Vagina (tissue), 2 donors: ENCODE measurements around the gene CDON. TPM values are rescaled to one million over a fixed set of nuclear protein-coding genes. Genes with fewer than 3 reads are reported as not detected.

ENCODE experiments used
- DNase-seq, 2 donors: peaks; one replicate each; pipeline ENCODE4 v3.0.0-alpha.2; 2017; ENCODE audit errors: extremely low spot score in 2 of 2
- H3K27ac ChIP-seq: fragments of 200-600 bp; sonication (generic); one replicate; pipeline ENCODE4 v1.5.1; 2019
- H3K27me3 ChIP-seq: fragments of 200-600 bp; sonication (generic); one replicate; pipeline ENCODE4 v1.5.1; 2019
- H3K36me3 ChIP-seq, 2 donors: fragments of 200-600 bp; sonication (generic); one replicate each; pipeline ENCODE4 v1.5.1; 2017 to 2019
- H3K4me1 ChIP-seq: fragments of 200-600 bp; sonication (generic); one replicate; pipeline ENCODE4 v1.5.1; 2019
- H3K4me3 ChIP-seq, 2 donors: fragments of 200-600 bp; sonication (generic); 1 replicate in 1 of 2; 2 replicates in 1 of 2; pipeline ENCODE4 v1.5.1; 2016 to 2019
- H3K9me3 ChIP-seq: fragments of 200-600 bp; sonication (generic); one replicate; pipeline ENCODE4 v1.5.1; 2019
- POLR2A ChIP-seq, 2 donors: fragments of 450-650 bp; IDR thresholded peaks; one replicate each; pipeline ENCODE4 v1.6.1; 2017; ENCODE audit warnings: antibody characterized with exemption in 2 of 2, mild to moderate bottlenecking in 2 of 2, moderate library complexity in 2 of 2
- POLR2AphosphoS5 ChIP-seq, 2 donors: sonication (generic); formaldehyde crosslinking; IDR thresholded peaks; one replicate each; pipeline ENCODE4 v1.9.0; 2017; ENCODE audit warnings: antibody characterized with exemption in 2 of 2, mild to moderate bottlenecking in 2 of 2, low read depth in 1 of 2; ENCODE audit not compliant: insufficient read depth in 1 of 2
- intact Hi-C: fragments of 100-400 bp; cut with DNase I; formaldehyde crosslinking; loops from one replicate; pipeline ENCODE4 v1.15.1; 2023
- total RNA-seq: library from RNA; depleted of rRNA; stranded (reverse); fragments of >200 nt; gene quantifications from one replicate; pipeline ENCODE4 v1.2.3, GENCODE V29; 2016
- TF ChIP-seq, protein P1 (sequence below), 3 experiments: fragments of 450-650 bp in 2 of 3; fragments of 200-600 bp in 1 of 3; sonication (generic) in 1 of 3; IDR thresholded peaks; one replicate each; pipeline ENCODE4 v1.5.1; 2017 to 2019; ENCODE audit warnings: antibody characterized with exemption in 3 of 3, mild to moderate bottlenecking in 2 of 3, moderate library complexity in 2 of 3

Gene CDON
- total RNA-seq, 1 donor from 2014 or later: 9.8 TPM

DNA sequence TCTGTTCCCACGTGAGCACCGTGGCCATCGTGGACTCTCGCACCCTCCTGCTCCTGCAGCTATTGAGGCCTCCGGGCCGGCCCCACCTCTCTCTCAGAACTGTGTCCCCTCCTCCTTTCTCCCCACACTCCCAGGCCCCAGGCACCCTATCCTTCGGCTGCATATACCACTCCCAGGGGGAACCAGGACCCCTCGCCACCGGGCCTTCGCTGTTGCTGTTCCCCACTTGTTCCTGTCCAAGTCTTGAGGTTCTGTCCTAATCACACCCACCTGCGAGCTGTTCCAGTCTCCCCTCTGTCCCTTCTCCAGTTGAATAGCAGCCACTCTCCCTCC, 43.0 kb upstream of the CDON start:
- Histone ChIP-seq H3K4me3 (no peak overlapping the region), H3K36me3 (no peaks in the 10 kb centered on the region), H3K27me3 (no peaks in the 10 kb centered on the region), H3K9me3 (no peaks in the 10 kb centered on the region), H3K4me1 (peaks cover 8% of the 10 kb centered on the region), H3K27ac (no peak overlapping the region)
- intact Hi-C loops: no loop called here
- DNase-seq: no peak
- TF ChIP-seq, protein P1, sequence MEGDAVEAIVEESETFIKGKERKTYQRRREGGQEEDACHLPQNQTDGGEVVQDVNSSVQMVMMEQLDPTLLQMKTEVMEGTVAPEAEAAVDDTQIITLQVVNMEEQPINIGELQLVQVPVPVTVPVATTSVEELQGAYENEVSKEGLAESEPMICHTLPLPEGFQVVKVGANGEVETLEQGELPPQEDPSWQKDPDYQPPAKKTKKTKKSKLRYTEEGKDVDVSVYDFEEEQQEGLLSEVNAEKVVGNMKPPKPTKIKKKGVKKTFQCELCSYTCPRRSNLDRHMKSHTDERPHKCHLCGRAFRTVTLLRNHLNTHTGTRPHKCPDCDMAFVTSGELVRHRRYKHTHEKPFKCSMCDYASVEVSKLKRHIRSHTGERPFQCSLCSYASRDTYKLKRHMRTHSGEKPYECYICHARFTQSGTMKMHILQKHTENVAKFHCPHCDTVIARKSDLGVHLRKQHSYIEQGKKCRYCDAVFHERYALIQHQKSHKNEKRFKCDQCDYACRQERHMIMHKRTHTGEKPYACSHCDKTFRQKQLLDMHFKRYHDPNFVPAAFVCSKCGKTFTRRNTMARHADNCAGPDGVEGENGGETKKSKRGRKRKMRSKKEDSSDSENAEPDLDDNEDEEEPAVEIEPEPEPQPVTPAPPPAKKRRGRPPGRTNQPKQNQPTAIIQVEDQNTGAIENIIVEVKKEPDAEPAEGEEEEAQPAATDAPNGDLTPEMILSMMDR (IDR thresholded peaks at IDR 0.05): no peak
- TF ChIP-seq POLR2AphosphoS5 (IDR thresholded peaks at IDR 0.05; ENCODE audit: insufficient read depth in 1 of 2, low read depth in 1 of 2) (no peak), POLR2A (IDR thresholded peaks at IDR 0.05) (no peak)

DNA sequence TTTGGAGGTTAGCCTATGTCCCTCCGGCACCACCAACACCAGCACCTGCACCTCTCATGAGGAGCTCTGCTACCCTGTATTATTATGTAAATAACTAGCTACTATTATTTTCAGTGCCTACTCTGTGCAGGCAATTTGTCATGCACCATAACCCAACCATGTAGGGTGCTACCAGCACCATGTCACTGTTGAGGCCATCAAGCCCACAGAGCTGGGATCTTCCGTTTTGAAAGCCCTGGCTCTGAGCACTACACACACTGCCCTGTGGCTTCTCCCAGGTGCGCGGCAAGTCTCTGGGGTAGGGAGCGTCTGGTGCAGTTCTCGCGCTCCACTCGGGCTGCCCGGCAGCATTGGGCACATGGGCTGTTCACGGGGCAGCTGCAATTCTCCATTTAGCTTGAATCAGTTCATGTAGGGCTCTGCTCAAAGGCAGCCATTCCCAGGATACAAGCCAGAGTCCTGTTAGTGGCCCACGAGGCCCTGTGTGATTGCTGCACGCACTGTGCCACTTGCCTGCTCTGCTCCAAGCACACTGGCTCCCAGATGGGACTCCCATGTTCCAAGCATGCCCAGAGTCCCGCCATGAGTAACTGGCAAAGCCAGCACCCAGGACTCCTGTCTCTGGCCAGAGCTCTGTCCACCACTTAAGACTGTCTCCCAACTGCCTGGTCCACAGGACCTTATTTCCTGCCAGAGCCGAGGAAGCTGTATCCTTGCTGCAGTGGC, 42.5 kb upstream of the CDON start:
- no peaks in the 10 kb centered on the region for H3K36me3 ChIP-seq
- H3K4me3 ChIP-seq: no peak overlapping the region
- TF ChIP-seq POLR2AphosphoS5 (IDR thresholded peaks at IDR 0.05; ENCODE audit: insufficient read depth in 1 of 2, low read depth in 1 of 2) (no peak), POLR2A (IDR thresholded peaks at IDR 0.05) (no peak)
- TF ChIP-seq, protein P1 (IDR thresholded peaks at IDR 0.05): no peak
- DNase-seq: no peak
- intact Hi-C loops: no loop called here
- H3K27me3 ChIP-seq: no peaks in the 10 kb centered on the region
- H3K4me1 ChIP-seq: peaks cover 8% of the 10 kb centered on the region
- H3K27ac ChIP-seq: no peak overlapping the region
- H3K9me3 ChIP-seq: no peaks in the 10 kb centered on the region

DNA sequence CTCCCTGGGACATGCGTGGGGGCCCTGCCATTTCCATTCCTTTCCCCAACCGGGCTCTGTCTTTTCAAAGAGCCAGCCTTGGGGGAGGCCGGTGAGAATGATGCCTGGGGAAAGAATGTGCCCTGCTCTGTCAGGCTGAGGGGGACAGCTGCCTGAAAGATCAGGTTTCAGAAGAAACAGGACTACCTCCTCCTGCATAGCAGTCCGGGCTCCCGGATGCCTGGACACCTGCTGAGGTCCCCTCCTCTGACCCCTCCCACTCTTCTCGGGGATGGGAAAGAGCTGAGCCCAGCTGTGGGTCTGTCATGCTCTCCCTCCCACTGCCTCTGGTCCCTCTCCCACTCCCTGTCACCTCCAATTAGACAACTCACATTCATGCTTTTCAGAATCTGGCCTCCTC, 41.8 kb upstream of the CDON start:
- no peaks in the 10 kb centered on the region for H3K9me3 ChIP-seq
- intact Hi-C loops: no loop called here
- H3K4me3 ChIP-seq: no peak overlapping the region
- DNase-seq: no peak
- H3K4me1 ChIP-seq: peaks cover 8% of the 10 kb centered on the region
- TF ChIP-seq, protein P1 (IDR thresholded peaks at IDR 0.05): no peak
- TF ChIP-seq POLR2AphosphoS5 (IDR thresholded peaks at IDR 0.05; ENCODE audit: insufficient read depth in 1 of 2, low read depth in 1 of 2): no peak
- TF ChIP-seq POLR2A (IDR thresholded peaks at IDR 0.05): no peak
- H3K36me3 ChIP-seq: no peaks in the 10 kb centered on the region
- H3K27me3 ChIP-seq: no peaks in the 10 kb centered on the region
- H3K27ac ChIP-seq: no peak overlapping the region

DNA sequence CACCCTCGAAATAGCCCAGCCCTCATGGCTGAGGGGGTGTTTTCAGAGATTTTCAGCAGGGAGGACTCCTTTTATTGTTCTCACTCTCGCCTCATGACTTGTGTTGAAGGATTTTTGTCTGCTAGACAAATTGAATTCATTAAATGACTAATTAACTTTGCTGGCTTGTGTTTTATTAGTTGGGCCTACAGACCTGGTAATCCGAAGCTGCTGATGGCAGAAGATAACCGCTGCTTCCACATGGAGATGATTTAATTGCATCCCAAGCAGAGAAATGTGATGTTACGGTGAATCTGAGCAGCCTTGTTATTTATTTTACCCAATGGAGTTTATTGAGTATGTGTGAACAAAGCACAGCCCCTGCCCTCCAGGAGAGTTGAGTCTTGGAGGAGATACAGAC, 40.5 kb upstream of the CDON start:
- Histone ChIP-seq H3K27me3 (no peaks in the 10 kb centered on the region), H3K4me1 (peaks cover 8% of the 10 kb centered on the region), H3K4me3 (no peak overlapping the region), H3K27ac (no peak overlapping the region), H3K9me3 (no peaks in the 10 kb centered on the region), H3K36me3 (no peaks in the 10 kb centered on the region)
- DNase-seq: no peak
- intact Hi-C loops: no loop called here
- TF ChIP-seq POLR2AphosphoS5 (IDR thresholded peaks at IDR 0.05; ENCODE audit: insufficient read depth in 1 of 2, low read depth in 1 of 2): no peak
- TF ChIP-seq POLR2A (IDR thresholded peaks at IDR 0.05): no peak
- TF ChIP-seq, protein P1 (IDR thresholded peaks at IDR 0.05): no peak

DNA sequence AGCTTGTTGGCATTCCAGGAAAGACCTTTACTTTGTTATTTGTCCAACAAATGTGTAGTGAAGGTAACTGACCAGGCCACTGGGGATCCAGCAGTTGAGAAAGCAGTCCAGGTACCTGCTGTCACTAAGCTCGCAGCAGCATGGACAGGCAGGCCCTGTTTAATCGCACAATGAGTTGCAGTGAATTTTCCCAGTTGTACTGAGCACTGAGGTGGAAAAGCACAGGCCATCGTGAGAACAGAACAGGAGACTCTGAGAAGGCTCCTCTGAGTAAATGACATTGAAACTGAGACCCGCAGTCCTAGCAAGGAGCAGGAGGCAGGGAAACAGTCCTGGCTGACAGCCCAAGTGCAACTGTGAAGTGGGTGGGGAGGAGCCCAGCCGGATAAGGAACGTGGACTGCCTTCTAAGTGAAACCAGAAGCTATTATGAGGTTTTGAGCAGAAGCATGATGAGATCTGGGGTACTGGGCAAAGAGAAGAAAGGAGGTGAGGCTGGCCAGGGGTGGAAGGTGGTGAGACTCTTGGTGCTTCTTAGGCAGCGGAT, 39.8 kb upstream of the CDON start:
- DNase-seq: no peak

More for the DNA sequence above, 39.8 kb upstream of the CDON start:
- H3K4me3 ChIP-seq: no peak overlapping the region
- TF ChIP-seq POLR2AphosphoS5 (IDR thresholded peaks at IDR 0.05; ENCODE audit: insufficient read depth in 1 of 2, low read depth in 1 of 2) (no peak), POLR2A (IDR thresholded peaks at IDR 0.05) (no peak)
- TF ChIP-seq, protein P1 (IDR thresholded peaks at IDR 0.05): no peak
- no peaks in the 10 kb centered on the region for H3K36me3 ChIP-seq
- no peaks in the 10 kb centered on the region for H3K9me3 ChIP-seq
- intact Hi-C loops: no loop called here
- H3K27me3 ChIP-seq: no peaks in the 10 kb centered on the region
- H3K27ac ChIP-seq: no peak overlapping the region
- H3K4me1 ChIP-seq: peaks cover 8% of the 10 kb centered on the region
